HG03457 (cell line): ENCODE results near the gene POLN.
"Not testable (repeated sequence)": the region's sequence is repeated elsewhere in the genome, so short reads cannot be mapped to it uniquely, and the experiment has no call there.

ENCODE experiments used
- ATAC-seq: cut with Tn5 transposase; IDR thresholded peaks from one replicate; pipeline ENCODE4 v1.9.1; 2021; ENCODE audit warnings: moderate number of reproducible peaks; ENCODE audit not compliant: unreplicated experiment

POLN gene

GRCh38 chr4:2045518-2045951, 196.4 kb downstream of the POLN start:
- ATAC-seq: no peak

GRCh38 chr4:2044542-2045517, 197.1 kb downstream of the POLN start:
- ATAC-seq: no peak

- ATAC-seq: no peak
Observed at GRCh38 chr4:2044119-2044485, 197.8 kb downstream of the POLN start.

GRCh38 chr4:2043396-2044118, 198.4 kb downstream of the POLN start:
- ATAC-seq: no peak

GRCh38 chr4:2042947-2043395, 198.9 kb downstream of the POLN start:
- ATAC-seq: no peak

GRCh38 chr4:2042204-2042946, 199.5 kb downstream of the POLN start:
- ATAC-seq: no peak

GRCh38 chr4:2041239-2042130, 200.4 kb downstream of the POLN start:
- no peak for ATAC-seq

GRCh38 chr4:2040391-2041238, 201.3 kb downstream of the POLN start:
- ATAC-seq: no peak

GRCh38 chr4:2036866-2037265, 205.1 kb downstream of the POLN start:
- ATAC-seq: no peak

- no peak for ATAC-seq
Observed at GRCh38 chr4:2036327-2036726, 205.6 kb downstream of the POLN start.

- not testable (repeated sequence) for ATAC-seq
Observed at GRCh38 chr4:2031161-2031560, 210.8 kb downstream of the POLN start.

GRCh38 chr4:2027120-2027519, 214.8 kb downstream of the POLN start:
- not testable (repeated sequence) for ATAC-seq

- no peak for ATAC-seq
Observed at GRCh38 chr4:2025817-2026216, 216.1 kb downstream of the POLN start.

GRCh38 chr4:2024683-2025082, 217.2 kb downstream of the POLN start:
- ATAC-seq: no peak
